HT-29 (cell line): Measurements from ENCODE around the gene DNMT3L. TPM values are rescaled to one million over a fixed set of nuclear protein-coding genes. Genes with fewer than 3 reads are reported as not detected.

Experiments
- DNase-seq: peaks from one replicate; pipeline ENCODE4 v3.0.0-alpha.2; 2015; ENCODE audit warnings: low spot score
- total RNA-seq: library from RNA; depleted of rRNA; stranded (reverse); fragments of >200 nt; shearing (Covaris generic); gene quantifications from 2 replicates; pipeline ENCODE4 v1.2.3, GENCODE V29; 2014; rRNA removed

Gene DNMT3L
- total RNA-seq: not detected in 2 replicates

- DNase-seq: no peak
Measured at GRCh38 chr21:44261675-44262295, at the start of gene DNMT3L. TSS of gene DNMT3L (minus strand) at chr21:44261897. CDS start at chr21:44261259, 638 bp downstream.

DNA sequence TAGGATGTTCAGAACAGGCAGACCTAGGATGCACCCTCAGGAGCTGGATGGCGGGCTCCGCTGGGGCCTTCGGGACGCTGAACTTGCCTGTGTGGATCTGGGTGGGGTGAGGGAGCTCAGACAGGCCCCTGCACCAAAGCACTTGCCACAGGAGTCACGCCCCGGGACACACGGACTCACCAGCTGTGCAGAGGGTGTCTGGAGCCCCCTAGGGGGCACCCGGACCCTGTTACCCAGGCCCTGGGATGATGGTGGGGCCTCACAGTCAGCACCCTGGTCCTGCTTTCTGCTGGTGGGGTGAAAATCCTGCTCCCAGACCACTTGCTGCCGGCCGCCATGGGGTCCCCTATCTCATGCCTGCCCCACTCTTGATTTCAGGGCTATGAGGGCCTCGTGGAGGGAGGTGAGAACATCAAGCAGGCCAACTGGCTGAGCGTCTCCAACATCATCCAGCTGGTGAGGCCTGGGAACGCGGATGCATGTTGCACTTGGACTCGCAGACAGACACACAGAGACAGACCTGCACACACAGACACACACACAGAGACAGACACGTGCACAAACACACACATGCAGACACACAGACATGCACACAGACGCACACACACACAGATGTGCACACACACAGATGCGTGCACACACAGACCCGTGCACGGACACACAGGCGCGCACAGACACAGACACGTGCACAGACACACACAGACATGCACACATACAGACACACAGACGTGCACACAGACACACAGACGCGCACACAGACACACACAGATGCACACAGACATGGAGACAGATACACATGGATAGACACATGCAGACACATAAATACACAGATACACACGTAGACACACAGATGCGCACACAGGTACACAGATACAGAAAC is 49.2 kb upstream of the DNMT3L start:
- DNase-seq: no peak

- DNase-seq: no peak
Measured at GRCh38 chr21:44306936-44307704, 45.4 kb upstream of the DNMT3L start.

- DNase-seq: no peak
Measured at GRCh38 chr21:44305691-44306090, 44.0 kb upstream of the DNMT3L start.

DNA sequence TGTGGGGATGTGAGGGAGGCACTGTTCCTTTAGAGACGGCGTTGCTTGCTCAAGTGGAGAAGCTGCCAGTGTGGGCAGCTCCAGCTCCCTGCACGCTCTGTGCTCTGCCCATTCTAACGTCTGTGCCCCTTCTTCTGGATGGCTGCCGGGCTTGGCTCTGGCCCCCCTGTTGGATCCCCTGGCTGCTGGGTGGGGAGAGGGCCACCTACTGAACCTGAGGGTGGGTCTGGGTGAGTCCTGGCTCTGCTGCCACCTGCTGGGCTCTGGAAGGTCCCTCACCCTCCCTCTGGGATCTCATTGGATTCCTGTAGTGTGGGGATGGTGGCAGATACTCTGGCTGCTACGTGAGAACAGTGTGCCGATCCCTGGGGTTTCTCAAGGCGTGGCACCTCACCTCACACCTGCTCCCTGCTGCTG is 43.2 kb upstream of the DNMT3L start:
- DNase-seq: peak; percentile 28

DNA sequence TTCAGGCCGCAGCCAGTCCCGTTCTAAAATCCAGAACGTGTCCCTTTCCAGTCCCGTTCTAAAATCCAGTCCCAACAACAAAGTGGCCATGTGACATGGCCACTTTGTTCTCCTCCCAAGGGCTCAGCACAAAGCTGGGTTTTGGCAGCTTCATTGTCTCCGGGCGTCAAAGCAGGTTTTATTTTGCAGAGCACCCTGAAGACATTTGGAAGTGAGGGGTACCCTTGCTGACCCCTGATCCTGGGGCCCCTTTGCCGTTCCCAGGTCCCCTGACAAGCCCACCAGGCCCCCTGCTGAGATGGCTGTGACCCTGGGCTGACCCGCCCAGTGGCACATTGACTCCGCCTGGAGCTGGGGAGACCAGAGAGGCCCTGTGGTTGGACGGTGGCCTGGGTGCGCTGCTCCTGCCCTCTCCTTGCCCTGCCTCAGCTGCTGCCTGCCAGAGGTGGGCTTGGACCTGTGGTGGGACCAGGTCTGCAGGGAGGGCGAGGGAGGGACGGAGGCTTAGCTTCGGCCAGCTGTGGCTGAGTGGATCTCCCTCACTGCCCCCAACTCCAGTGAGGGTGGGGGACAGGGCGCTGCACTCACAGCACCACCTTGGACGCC is 42.4 kb upstream of the DNMT3L start:
- DNase-seq: no peak

DNA sequence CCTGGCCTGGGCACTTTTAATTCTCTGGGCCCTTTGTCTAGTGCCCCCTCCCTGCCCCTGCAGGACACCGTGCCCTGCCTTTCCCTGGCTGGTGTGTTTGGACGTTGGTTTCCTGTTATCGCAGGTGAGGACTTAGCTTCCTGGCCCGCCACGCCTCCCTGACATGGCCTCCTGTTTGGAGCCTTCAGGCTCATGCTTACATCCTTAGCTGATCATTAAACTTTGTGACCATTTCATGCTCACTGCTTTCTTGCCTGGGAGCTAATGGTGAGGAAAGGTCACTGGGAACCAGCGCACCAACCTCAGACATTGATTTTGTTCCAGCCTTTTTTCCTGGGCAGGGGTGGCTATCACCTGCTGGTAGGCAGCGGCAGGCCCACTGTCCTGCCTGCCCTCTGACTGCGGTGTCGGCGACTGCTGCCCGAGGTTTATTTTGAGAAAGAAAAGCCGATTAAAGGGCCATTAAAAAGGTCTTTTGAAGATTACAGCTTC is 41.8 kb upstream of the DNMT3L start:
- peak; percentile 21 for DNase-seq

DNA sequence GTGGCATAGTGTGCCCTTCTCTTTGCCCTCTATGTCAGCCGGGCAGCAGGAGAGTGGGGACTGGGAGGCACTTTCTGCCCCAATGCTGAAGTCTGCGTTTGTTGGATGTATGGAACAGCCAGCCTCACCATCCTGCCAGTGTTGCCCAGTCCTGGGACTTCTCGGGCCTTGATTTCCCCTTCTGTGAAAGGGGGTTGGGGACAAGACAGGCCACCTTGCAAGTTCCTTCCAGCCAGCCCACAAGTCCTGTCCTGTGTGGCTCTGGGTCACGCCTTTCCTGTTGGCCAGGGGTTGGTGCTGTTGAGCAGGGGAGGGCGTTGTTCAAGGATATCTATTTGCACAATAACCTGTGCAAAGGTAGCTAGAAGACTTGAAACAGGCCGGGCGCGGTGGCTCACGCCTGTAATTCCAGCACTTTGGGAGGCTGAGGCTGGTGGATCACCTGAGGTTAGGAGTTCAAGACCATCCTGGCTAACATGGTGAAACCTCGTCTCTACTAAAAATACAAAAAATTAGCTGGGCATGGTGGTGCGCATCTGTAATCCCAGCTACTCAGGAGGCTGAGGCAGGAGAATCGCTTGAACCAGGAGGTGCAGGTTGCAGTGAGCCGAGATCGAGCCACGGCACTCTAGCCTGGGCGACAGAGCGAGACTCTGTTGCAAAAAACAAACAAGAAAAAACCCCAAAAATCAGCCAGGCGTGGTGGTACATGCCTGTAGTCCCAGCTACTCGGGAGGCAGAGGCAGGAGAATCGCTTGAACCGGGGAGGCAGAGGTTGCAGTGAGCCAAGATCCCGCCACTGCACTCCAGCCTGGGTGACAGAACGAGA is 41.1 kb upstream of the DNMT3L start:
- DNase-seq: peak; percentile 28

- no peak for DNase-seq
Measured at GRCh38 chr21:44301961-44302406, 40.3 kb upstream of the DNMT3L start.

- no peak for DNase-seq
Measured at GRCh38 chr21:44301141-44301540, 39.4 kb upstream of the DNMT3L start.

DNA sequence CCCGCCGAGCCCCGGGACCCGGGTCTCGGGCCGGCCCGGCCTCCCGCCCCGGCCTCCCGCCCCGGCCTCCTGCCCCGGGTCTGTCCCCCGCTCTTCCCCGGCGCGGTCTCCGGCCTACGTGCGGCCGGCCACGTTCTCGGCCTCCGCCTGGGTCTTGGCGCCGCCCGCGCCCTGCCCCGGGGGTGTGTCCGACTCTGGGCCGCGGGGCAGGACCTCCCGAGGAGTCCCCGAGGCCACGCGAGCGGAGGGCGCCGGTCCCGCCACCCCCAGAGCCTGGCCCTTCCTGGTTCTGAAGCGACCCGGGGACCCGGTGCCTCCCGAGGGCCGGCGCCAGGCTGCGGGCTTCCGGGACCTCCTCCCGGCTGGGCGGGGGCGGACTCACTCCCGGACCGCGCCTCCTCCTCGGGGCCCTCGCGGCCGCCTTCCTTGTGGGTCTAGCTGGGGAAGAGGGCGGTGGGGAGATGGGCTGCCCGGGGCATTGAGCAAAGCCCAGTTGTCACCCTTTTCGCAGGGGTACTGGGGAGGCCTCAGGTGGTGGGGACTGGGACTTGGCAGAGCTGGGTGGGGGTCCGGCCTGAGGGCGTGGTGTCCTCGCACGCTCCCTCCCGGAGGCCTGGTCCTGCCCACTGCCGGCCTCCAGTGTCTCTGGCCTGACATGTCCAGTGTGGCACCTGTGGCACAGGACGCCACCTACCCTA is 38.7 kb upstream of the DNMT3L start:
- peak; percentile 47 for DNase-seq

- peak; percentile 25 for DNase-seq
Measured at GRCh38 chr21:44299458-44300261, 38.0 kb upstream of the DNMT3L start, which contains the start of gene PFKL. TSS of gene PFKL (plus strand) at chr21:44300053. CDS start at chr21:44300106, 53 bp downstream.

GRCh38 chr21:44299085-44299457 is 37.4 kb upstream of the DNMT3L start:
- no peak for DNase-seq

DNA sequence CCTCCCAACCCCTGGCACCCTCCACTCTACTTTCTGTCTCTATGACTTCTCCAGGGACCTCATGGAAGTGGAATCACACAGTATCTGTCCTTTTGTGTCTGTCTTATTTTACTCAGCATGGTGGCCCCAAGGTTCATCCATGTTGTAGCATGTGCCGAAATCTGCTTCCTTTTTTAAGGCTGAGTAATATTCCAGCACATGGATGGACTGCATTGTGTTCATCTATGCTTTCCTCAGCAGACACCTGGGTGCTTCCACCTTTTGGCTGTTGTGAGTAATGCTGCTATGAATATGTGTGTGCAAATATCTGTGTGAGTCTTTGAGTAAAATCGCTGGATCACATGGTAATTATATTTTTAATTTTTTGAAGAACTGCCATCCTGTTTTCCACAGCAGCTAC is 36.6 kb upstream of the DNMT3L start:
- DNase-seq: no peak

DNA sequence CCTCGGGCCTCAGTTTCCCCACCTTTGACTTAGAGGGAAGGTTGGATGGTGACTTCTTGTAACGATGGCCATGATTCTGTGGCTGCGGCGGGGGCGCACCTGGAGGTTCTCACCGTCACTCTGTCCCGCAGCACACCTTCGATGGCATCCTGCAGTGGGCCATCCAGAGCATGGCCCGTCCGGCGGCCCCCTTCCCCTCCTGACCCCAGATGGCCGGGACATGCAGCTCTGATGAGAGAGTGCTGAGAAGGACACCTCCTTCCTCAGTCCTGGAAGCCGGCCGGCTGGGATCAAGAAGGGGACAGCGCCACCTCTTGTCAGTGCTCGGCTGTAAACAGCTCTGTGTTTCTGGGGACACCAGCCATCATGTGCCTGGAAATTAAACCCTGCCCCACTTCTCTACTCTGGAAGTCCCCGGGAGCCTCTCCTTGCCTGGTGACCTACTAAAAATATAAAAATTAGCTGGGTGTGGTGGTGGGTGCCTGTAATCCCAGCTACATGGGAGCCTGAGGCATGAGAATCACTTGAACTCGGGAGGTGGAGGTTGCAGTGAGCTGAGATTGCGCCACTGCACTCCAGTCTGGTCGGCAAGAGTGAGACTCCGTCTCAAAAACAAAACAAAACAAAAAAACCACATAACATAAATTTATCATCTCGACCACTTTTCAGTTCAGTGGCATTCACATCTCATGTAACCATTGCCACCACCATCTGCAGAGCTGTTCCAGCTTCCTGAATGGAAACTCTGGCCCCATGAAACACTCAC is 36.0 kb upstream of the DNMT3L start:
- DNase-seq: peak; percentile 79

DNA sequence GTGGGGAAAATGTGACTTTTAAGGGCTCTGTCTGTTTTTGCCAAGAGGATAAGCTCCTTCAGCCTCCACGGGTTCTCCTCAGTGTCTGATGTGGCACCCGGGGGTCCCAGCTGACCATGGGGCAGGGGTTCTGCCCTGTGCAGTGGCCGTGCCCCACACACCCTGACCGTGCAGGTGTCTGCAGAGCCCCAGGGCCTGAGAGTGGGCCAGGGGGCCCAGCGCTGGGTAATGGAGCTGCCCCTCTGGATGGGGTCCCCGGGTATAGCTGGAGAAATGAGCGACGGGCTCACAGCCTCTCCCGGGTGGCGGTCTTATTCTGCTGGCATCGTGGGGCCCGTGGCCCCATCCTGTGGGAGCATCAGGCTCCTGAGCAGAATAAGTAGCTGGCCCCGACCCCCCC is 35.2 kb upstream of the DNMT3L start:
- no peak for DNase-seq

GRCh38 chr21:44296103-44296519 is 34.4 kb upstream of the DNMT3L start:
- no peak for DNase-seq

DNA sequence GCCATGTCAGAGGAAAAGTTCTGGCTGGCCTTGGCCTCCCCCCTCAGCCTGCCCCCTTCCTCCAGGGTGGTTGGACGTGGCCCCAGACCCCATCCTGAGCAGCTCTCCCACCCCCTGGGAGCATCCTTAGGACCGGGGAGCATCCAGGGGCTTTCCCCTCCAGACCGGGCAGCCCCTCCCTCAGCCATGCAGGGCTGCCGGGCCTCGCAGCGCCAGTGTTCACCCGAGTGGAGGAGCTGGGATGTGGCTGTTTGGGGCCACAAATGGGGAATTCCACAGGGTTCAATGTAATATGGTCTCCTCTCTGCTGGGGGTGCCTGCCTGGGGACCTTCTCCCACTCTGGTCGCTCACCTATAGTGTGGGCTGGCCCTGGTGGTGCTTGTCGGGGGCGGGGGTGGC is 33.9 kb upstream of the DNMT3L start:
- DNase-seq: no peak
